ENCODE data around the gene SWI5.

Gene SWI5

GRCh38 chr9:128252317-128253139 is 23.5 kb upstream of the SWI5 start:
- H3K27ac ChIP-seq (ENCODE audit: low read depth, low read length): no peak overlapping the region
- H3K9me3 ChIP-seq (ENCODE audit: control insufficient read depth, insufficient read depth, low read length): no peaks in the 10 kb centered on the region
- no peak overlapping the region for H3K4me3 ChIP-seq (ENCODE audit: low read depth, low read length)
- H3K36me3 ChIP-seq (ENCODE audit: control insufficient read depth, insufficient read depth, low read length): peaks cover 23% of the 10 kb centered on the region
- no peaks in the 10 kb centered on the region for H3K27me3 ChIP-seq (ENCODE audit: control insufficient read depth, insufficient read depth, low read length)
- H3K9ac ChIP-seq (ENCODE audit: low read depth, low read length): no peak overlapping the region
- H3K4me1 ChIP-seq (ENCODE audit: control insufficient read depth, insufficient read depth, low read length): 0 out of 2 replicates have a peak, but pooled peaks cover 5% of the 10 kb centered on the region

GRCh38 chr9:128253140-128253990 is 22.7 kb upstream of the SWI5 start:
- Histone ChIP-seq H3K9me3 (ENCODE audit: control insufficient read depth, insufficient read depth, low read length) (no peaks in the 10 kb centered on the region), H3K9ac (ENCODE audit: low read depth, low read length) (no peak overlapping the region), H3K36me3 (ENCODE audit: control insufficient read depth, insufficient read depth, low read length) (peaks cover 30% of the 10 kb centered on the region), H3K4me1 (ENCODE audit: control insufficient read depth, insufficient read depth, low read length) (0 out of 2 replicates have a peak, but pooled peaks cover 5% of the 10 kb centered on the region), H3K4me3 (ENCODE audit: low read depth, low read length) (no peak overlapping the region), H3K27ac (ENCODE audit: low read depth, low read length) (no peak overlapping the region), H3K27me3 (ENCODE audit: control insufficient read depth, insufficient read depth, low read length) (no peaks in the 10 kb centered on the region)

GRCh38 chr9:128253991-128254346 is 22.1 kb upstream of the SWI5 start:
- Histone ChIP-seq H3K9me3 (ENCODE audit: control insufficient read depth, insufficient read depth, low read length) (no peaks in the 10 kb centered on the region), H3K27ac (ENCODE audit: low read depth, low read length) (no peak overlapping the region), H3K27me3 (ENCODE audit: control insufficient read depth, insufficient read depth, low read length) (no peaks in the 10 kb centered on the region), H3K36me3 (ENCODE audit: control insufficient read depth, insufficient read depth, low read length) (peaks cover 34% of the 10 kb centered on the region), H3K9ac (ENCODE audit: low read depth, low read length) (no peak overlapping the region), H3K4me3 (ENCODE audit: low read depth, low read length) (no peak overlapping the region), H3K4me1 (ENCODE audit: control insufficient read depth, insufficient read depth, low read length) (0 out of 2 replicates have a peak, but pooled peaks cover 5% of the 10 kb centered on the region)

- Histone ChIP-seq H3K27ac (ENCODE audit: low read depth, low read length) (no peak overlapping the region), H3K4me3 (ENCODE audit: low read depth, low read length) (no peak overlapping the region), H3K4me1 (ENCODE audit: control insufficient read depth, insufficient read depth, low read length) (0 out of 2 replicates have a peak, but pooled peaks cover 5% of the 10 kb centered on the region), H3K27me3 (ENCODE audit: control insufficient read depth, insufficient read depth, low read length) (no peaks in the 10 kb centered on the region), H3K9me3 (ENCODE audit: control insufficient read depth, insufficient read depth, low read length) (no peaks in the 10 kb centered on the region), H3K9ac (ENCODE audit: low read depth, low read length) (no peak overlapping the region), H3K36me3 (ENCODE audit: control insufficient read depth, insufficient read depth, low read length) (peaks cover 37% of the 10 kb centered on the region)
Measured at GRCh38 chr9:128254362-128254761, 21.7 kb upstream of the SWI5 start.

- Histone ChIP-seq H3K27ac (ENCODE audit: low read depth, low read length) (no peak overlapping the region), H3K4me1 (ENCODE audit: control insufficient read depth, insufficient read depth, low read length) (0 out of 2 replicates have a peak, but pooled peaks cover 5% of the 10 kb centered on the region), H3K4me3 (ENCODE audit: low read depth, low read length) (no peak overlapping the region), H3K36me3 (ENCODE audit: control insufficient read depth, insufficient read depth, low read length) (peaks cover 45% of the 10 kb centered on the region), H3K9ac (ENCODE audit: low read depth, low read length) (no peak overlapping the region), H3K9me3 (ENCODE audit: control insufficient read depth, insufficient read depth, low read length) (no peaks in the 10 kb centered on the region), H3K27me3 (ENCODE audit: control insufficient read depth, insufficient read depth, low read length) (no peaks in the 10 kb centered on the region)
Measured at GRCh38 chr9:128254855-128255759, 21.0 kb upstream of the SWI5 start.

- Histone ChIP-seq H3K36me3 (ENCODE audit: control insufficient read depth, insufficient read depth, low read length) (peaks cover 61% of the 10 kb centered on the region), H3K9me3 (ENCODE audit: control insufficient read depth, insufficient read depth, low read length) (no peaks in the 10 kb centered on the region), H3K9ac (ENCODE audit: low read depth, low read length) (no peak overlapping the region)
Measured at GRCh38 chr9:128257086-128257825, 18.8 kb upstream of the SWI5 start.

GRCh38 chr9:128257907-128258306 is 18.2 kb upstream of the SWI5 start:
- H3K4me1 ChIP-seq (ENCODE audit: control insufficient read depth, insufficient read depth, low read length): 0 out of 2 replicates have a peak, but pooled peaks cover 2% of the 10 kb centered on the region
- H3K9me3 ChIP-seq (ENCODE audit: control insufficient read depth, insufficient read depth, low read length): no peaks in the 10 kb centered on the region
- H3K27ac ChIP-seq (ENCODE audit: low read depth, low read length): no peak overlapping the region
- H3K4me3 ChIP-seq (ENCODE audit: low read depth, low read length): no peak overlapping the region
- H3K36me3 ChIP-seq (ENCODE audit: control insufficient read depth, insufficient read depth, low read length): peaks cover 67% of the 10 kb centered on the region
- H3K27me3 ChIP-seq (ENCODE audit: control insufficient read depth, insufficient read depth, low read length): no peaks in the 10 kb centered on the region
- no peak overlapping the region for H3K9ac ChIP-seq (ENCODE audit: low read depth, low read length)

More at GRCh38 chr9:128257086-128257825, 18.8 kb upstream of the SWI5 start:
- Histone ChIP-seq H3K4me3 (ENCODE audit: low read depth, low read length) (no peak overlapping the region), H3K27ac (ENCODE audit: low read depth, low read length) (no peak overlapping the region), H3K4me1 (ENCODE audit: control insufficient read depth, insufficient read depth, low read length) (0 out of 2 replicates have a peak, but pooled peaks cover 2% of the 10 kb centered on the region), H3K27me3 (ENCODE audit: control insufficient read depth, insufficient read depth, low read length) (no peaks in the 10 kb centered on the region)

- Histone ChIP-seq H3K36me3 (ENCODE audit: control insufficient read depth, insufficient read depth, low read length) (peaks cover 65% of the 10 kb centered on the region), H3K27me3 (ENCODE audit: control insufficient read depth, insufficient read depth, low read length) (no peaks in the 10 kb centered on the region), H3K27ac (ENCODE audit: low read depth, low read length) (no peak overlapping the region)
Measured at GRCh38 chr9:128258326-128258725, 17.8 kb upstream of the SWI5 start.

GRCh38 chr9:128259156-128259555 is 16.9 kb upstream of the SWI5 start:
- Histone ChIP-seq H3K4me3 (ENCODE audit: low read depth, low read length) (no peak overlapping the region), H3K27ac (ENCODE audit: low read depth, low read length) (no peak overlapping the region), H3K4me1 (ENCODE audit: control insufficient read depth, insufficient read depth, low read length) (0 out of 2 replicates have a peak, but pooled peaks cover 2% of the 10 kb centered on the region), H3K9me3 (ENCODE audit: control insufficient read depth, insufficient read depth, low read length) (no peaks in the 10 kb centered on the region), H3K9ac (ENCODE audit: low read depth, low read length) (no peak overlapping the region), H3K36me3 (ENCODE audit: control insufficient read depth, insufficient read depth, low read length) (peaks cover 63% of the 10 kb centered on the region), H3K27me3 (ENCODE audit: control insufficient read depth, insufficient read depth, low read length) (no peaks in the 10 kb centered on the region)

More at GRCh38 chr9:128258326-128258725, 17.8 kb upstream of the SWI5 start:
- 0 out of 2 replicates have a peak, but pooled peaks cover 2% of the 10 kb centered on the region for H3K4me1 ChIP-seq (ENCODE audit: control insufficient read depth, insufficient read depth, low read length)
- no peaks in the 10 kb centered on the region for H3K9me3 ChIP-seq (ENCODE audit: control insufficient read depth, insufficient read depth, low read length)
- H3K4me3 ChIP-seq (ENCODE audit: low read depth, low read length): no peak overlapping the region
- H3K9ac ChIP-seq (ENCODE audit: low read depth, low read length): no peak overlapping the region

- Histone ChIP-seq H3K4me3 (ENCODE audit: low read depth, low read length) (no peak overlapping the region), H3K27ac (ENCODE audit: low read depth, low read length) (no peak overlapping the region), H3K9ac (ENCODE audit: low read depth, low read length) (no peak overlapping the region), H3K4me1 (ENCODE audit: control insufficient read depth, insufficient read depth, low read length) (no peaks in the 10 kb centered on the region), H3K9me3 (ENCODE audit: control insufficient read depth, insufficient read depth, low read length) (no peaks in the 10 kb centered on the region), H3K36me3 (ENCODE audit: control insufficient read depth, insufficient read depth, low read length) (peaks cover 72% of the 10 kb centered on the region), H3K27me3 (ENCODE audit: control insufficient read depth, insufficient read depth, low read length) (no peaks in the 10 kb centered on the region)
Measured at GRCh38 chr9:128260340-128260739, 15.7 kb upstream of the SWI5 start.
